SK-N-MC (cell line): ENCODE results near the gene ZBTB38.

Source experiments
- EZH2 ChIP-seq: fragments of 200-600 bp; sonication (generic); IDR thresholded peaks from one replicate; pipeline ENCODE4 v1.6.1; 2017; ENCODE audit warnings: antibody characterized with exemption
- POLR2AphosphoS5 ChIP-seq: IDR thresholded peaks from 2 replicates; pipeline ENCODE4 v1.6.1; 2012; ENCODE audit warnings: mild to moderate bottlenecking, low read depth, low read length, borderline replicate concordance

DNA sequence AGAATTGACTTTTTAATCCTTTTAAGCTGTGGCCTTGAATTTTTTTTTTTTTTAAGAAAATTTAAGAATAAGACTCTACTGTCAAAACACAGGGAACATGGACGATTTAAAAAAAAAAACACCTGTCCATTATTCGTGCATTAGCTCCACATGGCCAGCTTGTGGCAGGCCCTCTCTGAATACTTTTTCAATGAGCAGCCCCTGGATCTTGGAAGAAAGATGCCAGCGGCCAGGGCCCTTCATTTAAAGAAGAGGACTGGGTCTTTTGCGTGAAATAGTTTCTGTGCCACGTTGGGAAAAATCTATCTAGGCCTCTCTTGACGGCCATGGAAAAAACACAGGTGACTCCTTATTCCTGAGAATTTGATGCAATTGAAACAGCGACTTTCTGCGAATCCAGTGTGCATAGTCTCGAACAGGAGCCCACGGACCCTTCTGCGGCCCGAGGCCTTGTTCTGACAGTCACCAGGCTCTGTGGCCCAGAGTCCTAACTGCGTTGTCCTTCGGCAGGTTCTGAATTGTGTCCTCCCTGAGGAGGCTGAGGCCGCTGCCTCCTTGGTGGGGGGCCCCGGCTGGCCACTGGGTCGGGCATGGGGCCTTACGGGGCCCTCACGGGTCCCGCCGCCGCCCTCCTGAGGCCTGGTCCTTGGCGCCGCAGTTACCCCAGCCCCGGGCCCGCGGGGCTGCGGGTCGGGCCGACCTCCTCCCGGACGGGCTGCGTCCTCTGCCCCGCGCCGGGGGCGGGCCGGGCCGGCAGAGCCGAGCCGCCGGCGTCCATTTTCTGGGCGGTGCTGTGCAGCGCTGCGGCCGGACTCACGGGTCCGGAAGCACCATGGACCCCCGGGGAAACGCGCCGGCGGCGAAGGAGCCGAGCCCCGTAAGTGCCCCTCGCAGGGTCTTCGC lies 33.5 kb downstream of the ZBTB38 start:
- no peak for TF ChIP-seq EZH2
- TF ChIP-seq POLR2AphosphoS5 = no peak; the same call in 1 of the 2 replicates
